HUES6 (cell line): ENCODE results near the gene PSMD11.

Experiments used
- H3K27ac ChIP-seq: 2 replicates; pipeline ENCODE4 v1.7.0; 2013; ENCODE audit warnings: low read depth, mild to moderate bottlenecking, low read length, inconsistent platforms
- H3K27me3 ChIP-seq: 2 replicates; pipeline ENCODE4 v1.6.1; 2013; ENCODE audit warnings: low read length; ENCODE audit not compliant: control insufficient read depth, insufficient read depth
- H3K36me3 ChIP-seq: 2 replicates; pipeline ENCODE4 v1.6.1; 2013; ENCODE audit warnings: low read length; ENCODE audit not compliant: control insufficient read depth, insufficient read depth
- H3K4me1 ChIP-seq: 2 replicates; pipeline ENCODE4 v1.6.1; 2013; ENCODE audit warnings: low read length; ENCODE audit not compliant: control insufficient read depth, insufficient read depth
- H3K4me3 ChIP-seq: 2 replicates; pipeline ENCODE4 v1.5.1; 2013; ENCODE audit warnings: low read depth, low read length
- H3K9ac ChIP-seq: one replicate; pipeline ENCODE4 v1.6.1; 2013; ENCODE audit warnings: mild to moderate bottlenecking, low read length
- H3K9me3 ChIP-seq: 2 replicates; pipeline ENCODE4 v1.6.1; 2013; ENCODE audit warnings: low read depth, low read length; ENCODE audit not compliant: control insufficient read depth, insufficient read depth

PSMD11 gene

GRCh38 chr17:32483451-32484019 is 39.2 kb downstream of the PSMD11 start:
- H3K4me1 ChIP-seq, result peaks cover 39% of the 10 kb centered on the region
- H3K27me3 ChIP-seq, result no peaks in the 10 kb centered on the region
- no peak overlapping the region for H3K4me3 ChIP-seq
- H3K27ac ChIP-seq, result no peak overlapping the region; the same call in 1 of the 2 replicates
- no peaks in the 10 kb centered on the region for H3K9me3 ChIP-seq
- H3K9ac ChIP-seq, result peak overlapping the region; percentile 39
- H3K36me3 ChIP-seq, result peaks cover 44% of the 10 kb centered on the region

- H3K4me1 ChIP-seq, result peaks cover 42% of the 10 kb centered on the region
- H3K27ac ChIP-seq, result no peak overlapping the region; the same call in 1 of the 2 replicates
- peaks cover 41% of the 10 kb centered on the region for H3K36me3 ChIP-seq
- no peaks in the 10 kb centered on the region for H3K27me3 ChIP-seq
- H3K4me3 ChIP-seq, result no peak overlapping the region
- peak overlapping the region; percentile 39 for H3K9ac ChIP-seq
- no peaks in the 10 kb centered on the region for H3K9me3 ChIP-seq
Observed at GRCh38 chr17:32484041-32484461, 39.7 kb downstream of the PSMD11 start.

GRCh38 chr17:32484628-32485027 is 40.3 kb downstream of the PSMD11 start:
- H3K36me3 ChIP-seq, result peaks cover 41% of the 10 kb centered on the region
- H3K27ac ChIP-seq, result no peak overlapping the region

GRCh38 chr17:32485261-32486110 is 41.2 kb downstream of the PSMD11 start:
- H3K4me1 ChIP-seq, result peaks cover 55% of the 10 kb centered on the region
- H3K9ac ChIP-seq, result peak overlapping the region; percentile 81
- H3K27ac ChIP-seq, result no peak overlapping the region
- peaks cover 41% of the 10 kb centered on the region for H3K36me3 ChIP-seq
- no peaks in the 10 kb centered on the region for H3K27me3 ChIP-seq
- H3K4me3 ChIP-seq, result peak overlapping the region; percentile 58
- no peaks in the 10 kb centered on the region for H3K9me3 ChIP-seq

More at GRCh38 chr17:32484628-32485027, 40.3 kb downstream of the PSMD11 start:
- H3K4me3 ChIP-seq, result no peak overlapping the region
- peaks cover 48% of the 10 kb centered on the region for H3K4me1 ChIP-seq
- H3K9me3 ChIP-seq, result no peaks in the 10 kb centered on the region
- no peak overlapping the region for H3K9ac ChIP-seq
- H3K27me3 ChIP-seq, result no peaks in the 10 kb centered on the region

DNA sequence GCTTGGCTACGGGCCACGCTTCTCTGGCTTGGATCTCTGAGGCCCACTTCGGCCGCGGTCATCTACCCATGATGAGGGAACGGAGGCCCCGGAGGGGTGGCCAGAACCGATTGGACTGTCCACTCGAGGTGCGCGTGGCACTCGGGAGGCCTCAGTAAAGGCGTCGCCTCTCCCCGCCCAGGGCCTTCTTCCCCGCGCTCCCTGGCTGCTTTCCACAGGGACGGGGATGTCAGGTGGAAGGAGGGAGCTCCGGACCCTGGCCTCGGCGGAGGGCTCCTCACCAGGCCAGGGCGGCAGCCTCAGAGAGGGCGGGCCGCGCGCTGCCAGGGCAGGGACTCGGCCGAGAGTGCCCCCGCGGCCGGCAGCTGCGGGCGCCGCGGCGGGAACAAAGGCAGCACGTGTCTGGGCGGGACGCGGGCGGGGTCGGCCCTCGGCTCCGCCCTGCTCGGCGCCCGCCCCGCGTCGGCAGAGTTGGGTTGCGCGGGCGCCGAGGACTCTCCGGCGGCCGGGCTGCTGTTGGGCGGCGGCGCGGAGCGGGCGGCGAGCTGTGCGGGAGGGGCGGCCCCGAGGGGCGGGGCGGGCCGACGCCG is 41.9 kb downstream of the PSMD11 start:
- Histone ChIP-seq H3K4me3 (peak overlapping the region; percentile 66), H3K9me3 (no peaks in the 10 kb centered on the region), H3K4me1 (peaks cover 56% of the 10 kb centered on the region), H3K9ac (peak overlapping the region; percentile 81), H3K27ac (0 out of 2 replicates have a peak overlapping the region, but pooled peaks have one; percentile 55), H3K36me3 (peaks cover 38% of the 10 kb centered on the region), H3K27me3 (no peaks in the 10 kb centered on the region)

DNA sequence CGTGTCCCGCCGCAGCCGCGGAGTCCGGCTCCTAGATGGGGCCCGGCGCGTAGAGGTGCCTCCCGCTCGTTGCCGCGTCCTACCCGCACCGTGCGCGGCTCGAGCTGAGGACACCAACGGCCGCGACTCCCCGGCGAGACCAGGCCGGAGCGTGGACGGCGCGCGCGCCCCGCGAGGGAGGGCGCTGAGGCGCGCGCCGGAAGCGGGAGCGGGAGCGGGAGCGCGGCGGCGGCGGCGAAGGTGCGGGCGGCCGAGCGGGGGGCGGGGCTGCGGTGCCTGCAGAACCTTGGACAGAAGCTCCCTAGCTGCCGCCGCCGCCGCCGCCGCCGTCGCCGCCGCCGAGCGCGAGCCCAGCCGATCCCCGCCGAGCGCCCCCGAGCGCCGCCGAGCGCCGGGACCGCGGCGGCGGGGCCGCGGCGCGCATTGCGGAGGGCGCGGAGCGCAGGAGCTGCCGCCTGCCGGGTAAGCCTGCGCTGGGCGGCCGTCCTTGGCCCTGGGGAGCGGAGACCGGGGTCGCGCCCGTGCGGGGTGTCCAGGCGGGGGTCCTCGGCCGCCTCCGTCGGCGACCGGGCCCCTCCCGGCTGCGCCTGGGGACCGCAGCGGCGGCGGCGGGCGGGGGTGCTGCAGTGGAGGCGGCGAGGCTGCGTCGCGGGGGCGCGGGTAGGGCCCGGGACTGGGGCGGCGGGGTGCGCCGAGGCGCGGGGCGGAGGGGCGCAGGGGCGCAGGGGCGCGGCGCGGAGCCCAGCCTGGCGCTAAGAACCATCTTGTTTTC is 42.6 kb downstream of the PSMD11 start, which contains the start of gene CDK5R1:
TSS of gene CDK5R1 (plus strand) at position 293 of the 772 bp plus-strand sequence. CDS start 628 bp downstream, outside the sequence.
- peak within 1 kb of the TSS; percentile 81 for H3K9ac ChIP-seq
- no peaks in the 10 kb centered on the region for H3K27me3 ChIP-seq
- H3K4me1 ChIP-seq, result peaks cover 62% of the 10 kb centered on the region
- peak within 1 kb of the TSS; percentile 82 for H3K4me3 ChIP-seq
- H3K27ac ChIP-seq, result 0 out of 2 replicates have a peak within 1 kb of the TSS, but pooled peaks have one; percentile 55
- peaks cover 33% of the 10 kb centered on the region for H3K36me3 ChIP-seq
- H3K9me3 ChIP-seq, result no peaks in the 10 kb centered on the region

- peaks cover 63% of the 10 kb centered on the region for H3K4me1 ChIP-seq
- H3K9ac ChIP-seq, result peak overlapping the region; percentile 63
- H3K4me3 ChIP-seq, result peak overlapping the region; percentile 82
- H3K27me3 ChIP-seq, result no peaks in the 10 kb centered on the region
- no peak overlapping the region for H3K27ac ChIP-seq
- H3K36me3 ChIP-seq, result peaks cover 26% of the 10 kb centered on the region
- no peaks in the 10 kb centered on the region for H3K9me3 ChIP-seq
Observed at GRCh38 chr17:32487473-32488176, 43.3 kb downstream of the PSMD11 start.

DNA sequence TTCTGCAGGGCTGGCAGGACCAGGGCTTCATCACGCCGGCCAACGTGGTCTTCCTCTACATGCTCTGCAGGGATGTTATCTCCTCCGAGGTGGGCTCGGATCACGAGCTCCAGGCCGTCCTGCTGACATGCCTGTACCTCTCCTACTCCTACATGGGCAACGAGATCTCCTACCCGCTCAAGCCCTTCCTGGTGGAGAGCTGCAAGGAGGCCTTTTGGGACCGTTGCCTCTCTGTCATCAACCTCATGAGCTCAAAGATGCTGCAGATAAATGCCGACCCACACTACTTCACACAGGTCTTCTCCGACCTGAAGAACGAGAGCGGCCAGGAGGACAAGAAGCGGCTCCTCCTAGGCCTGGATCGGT is 43.9 kb downstream of the PSMD11 start:
- Histone ChIP-seq H3K4me1 (peaks cover 58% of the 10 kb centered on the region), H3K36me3 (peaks cover 22% of the 10 kb centered on the region), H3K4me3 (peak overlapping the region; percentile 82), H3K27me3 (no peaks in the 10 kb centered on the region), H3K27ac (no peak overlapping the region), H3K9me3 (no peaks in the 10 kb centered on the region), H3K9ac (no peak overlapping the region)

GRCh38 chr17:32488604-32489180 is 44.4 kb downstream of the PSMD11 start:
- Histone ChIP-seq H3K36me3 (peaks cover 22% of the 10 kb centered on the region), H3K27me3 (no peaks in the 10 kb centered on the region), H3K9ac (no peak overlapping the region), H3K4me3 (no peak overlapping the region; the same call in 1 of the 2 replicates), H3K4me1 (peaks cover 53% of the 10 kb centered on the region), H3K27ac (no peak overlapping the region), H3K9me3 (no peaks in the 10 kb centered on the region)
